COLO668 (cell line): ENCODE results near the gene CCDC88C.

Source experiments
- DNase-seq: peaks from one replicate; lab custom pipeline; 2025; ENCODE audit not compliant: unreplicated experiment; lab: John Stamatoyannopoulos, UW

CCDC88C gene

GRCh38 chr14:91399868-91400640, 17.6 kb downstream of the CCDC88C start:
- DNase-seq: peak; percentile 52

GRCh38 chr14:91398707-91399106, 18.9 kb downstream of the CCDC88C start:
- peak; percentile 54 for DNase-seq

GRCh38 chr14:91397965-91398591, 19.5 kb downstream of the CCDC88C start:
- DNase-seq: no peak

GRCh38 chr14:91396959-91397815, 20.4 kb downstream of the CCDC88C start:
- peak; percentile 84 for DNase-seq

- no peak for DNase-seq
Measured at GRCh38 chr14:91396013-91396660, 21.5 kb downstream of the CCDC88C start.

GRCh38 chr14:91395466-91395865, 22.2 kb downstream of the CCDC88C start:
- DNase-seq: no peak

GRCh38 chr14:91394105-91395081, 23.2 kb downstream of the CCDC88C start:
- no peak for DNase-seq

GRCh38 chr14:91392623-91393303, 24.9 kb downstream of the CCDC88C start:
- DNase-seq: no peak

GRCh38 chr14:91390165-91390778, 27.3 kb downstream of the CCDC88C start:
- DNase-seq: no peak

GRCh38 chr14:91389150-91389549, 28.5 kb downstream of the CCDC88C start:
- no peak for DNase-seq

GRCh38 chr14:91388551-91388975, 29.1 kb downstream of the CCDC88C start:
- no peak for DNase-seq

- no peak for DNase-seq
Measured at GRCh38 chr14:91387951-91388381, 29.7 kb downstream of the CCDC88C start.

- peak; percentile 81 for DNase-seq
Measured at GRCh38 chr14:91387169-91387835, 30.3 kb downstream of the CCDC88C start.

- no peak for DNase-seq
Measured at GRCh38 chr14:91385697-91386096, 31.9 kb downstream of the CCDC88C start.

GRCh38 chr14:91385224-91385623, 32.4 kb downstream of the CCDC88C start:
- no peak for DNase-seq

- peak; percentile 88 for DNase-seq
Measured at GRCh38 chr14:91383439-91383838, 34.2 kb downstream of the CCDC88C start.

- no peak for DNase-seq
Measured at GRCh38 chr14:91381801-91382670, 35.6 kb downstream of the CCDC88C start.
